ENCODE measurements around the gene SHC2. TPM values are rescaled to one million over a fixed set of nuclear protein-coding genes. Genes with fewer than 3 reads are reported as not detected.

The SHC2 gene
- total and polyA plus RNA-seq, 2 of the 8 experiments (the other 6 are each of a cell fraction or from before 2014, with no cell fraction given): 4.4 to 7.3 TPM

DNA sequence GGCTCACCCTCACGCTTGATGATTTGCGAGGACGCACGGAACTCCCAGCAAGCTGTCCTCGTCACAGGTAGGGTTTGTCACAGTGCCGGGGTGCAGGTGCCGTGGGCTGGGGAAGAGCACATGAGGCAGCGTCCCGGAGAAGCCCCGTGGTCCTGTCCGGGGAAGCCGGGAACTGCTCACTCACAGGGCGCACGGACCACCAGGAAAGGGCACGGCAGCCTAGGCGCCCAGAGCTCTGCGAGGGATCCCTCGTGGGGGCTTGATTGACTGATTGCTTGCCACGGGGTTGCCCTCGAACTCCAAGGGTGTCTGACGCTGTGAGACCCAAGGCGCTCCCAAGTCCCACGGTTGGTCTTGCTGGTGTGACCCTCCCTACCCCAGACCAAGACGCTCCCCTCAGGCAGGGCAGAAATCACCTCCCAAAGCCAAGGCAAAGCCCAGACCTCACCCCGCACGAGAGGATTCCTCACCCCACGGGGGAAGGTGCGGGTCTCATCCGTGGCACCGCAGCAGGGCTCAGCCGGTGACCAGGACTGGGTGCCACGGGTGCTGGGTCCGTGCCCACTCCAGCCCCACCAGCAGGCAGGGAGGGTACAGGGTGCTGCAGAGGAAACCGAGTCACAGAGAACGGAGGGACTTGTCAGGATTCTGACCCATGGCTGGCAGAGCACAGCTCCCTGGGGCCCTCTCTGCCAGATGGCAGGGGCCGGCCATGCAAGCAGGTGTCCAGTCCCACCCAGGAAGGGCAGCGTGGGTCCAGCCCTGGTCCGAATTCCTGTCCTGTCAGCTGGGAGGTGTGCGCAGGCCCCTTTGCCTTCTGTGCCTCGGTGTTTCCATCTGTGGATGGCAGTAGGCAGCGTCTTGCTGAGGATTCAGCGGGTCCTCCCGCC lies 59.6 kb downstream of the SHC2 start:
- H3K4ac ChIP-seq (replicated peaks; ENCODE audit: insufficient read length, low read depth, low read length): no peak overlapping the region
- peaks cover 0 to 2% (median 0%) of the 10 kb centered on the region in 4 experiments; a peak in 1 of 7 replicates for H3K4me1 ChIP-seq (replicated peaks in 1 of 4; ENCODE audit: control insufficient read depth in 3 of 4, insufficient read depth in 4 of 4, low read length in 3 of 4)
- H3K56ac ChIP-seq (replicated peaks; ENCODE audit: insufficient read length, low read depth, low read length): no peak overlapping the region
- no peak overlapping the region for H2BK20ac ChIP-seq (ENCODE audit: low read length)
- H3K4me3 ChIP-seq (ENCODE audit: extremely low read depth in 1 of 4, insufficient read depth in 2 of 4, low read depth in 3 of 4, low read length in 4 of 4): no peak overlapping the region
- no peaks in the 10 kb centered on the region for H3K79me2 ChIP-seq (ENCODE audit: control insufficient read depth in 1 of 2, insufficient read depth in 2 of 2, low read length in 2 of 2)
- no peak overlapping the region for H2AFZ ChIP-seq (ENCODE audit: low read length)
- H3K36me3 ChIP-seq (ENCODE audit: control insufficient read depth in 2 of 4, insufficient read depth in 4 of 4, low read length in 3 of 4): no peaks in the 10 kb centered on the region
- H4K91ac ChIP-seq (replicated peaks; ENCODE audit: insufficient read length, low read length): no peak overlapping the region
- H4K8ac ChIP-seq (ENCODE audit: extremely low read depth, insufficient read depth, low read length): no peak overlapping the region
- no peak overlapping the region for H3K4me2 ChIP-seq (ENCODE audit: insufficient read depth in 1 of 2, low read depth in 2 of 2, low read length in 2 of 2)
- H2BK15ac ChIP-seq (ENCODE audit: low read length): no peak overlapping the region
- no peak overlapping the region for H2BK12ac ChIP-seq (ENCODE audit: low read depth, low read length)
- no peak overlapping the region for H4K5ac ChIP-seq (ENCODE audit: insufficient read length, low read depth, low read length)
- peak in 1 of 2 experiments; percentile 41 for DNase-seq (ENCODE audit: low read depth in 1 of 2, low spot score in 2 of 2)
- no peak overlapping the region for H2BK5ac ChIP-seq (ENCODE audit: low read depth, low read length)
- peaks cover 0 to 5% of the 10 kb centered on the region in 2 experiments for H4K20me1 ChIP-seq (replicated peaks in 1 of 2; ENCODE audit: control insufficient read depth in 1 of 2, insufficient read depth in 2 of 2, low read length in 2 of 2)
- peaks cover 0 to 5% of the 10 kb centered on the region in 2 experiments; a peak in 2 of 4 replicates for H3K9me3 ChIP-seq (ENCODE audit: insufficient read depth in 2 of 2, low read depth in 1 of 2, low read length in 1 of 2)
- no peak for FAIRE-seq
- no peak overlapping the region for H3K9ac ChIP-seq (replicated peaks in 1 of 4; ENCODE audit: extremely low read depth in 1 of 4, low read depth in 3 of 4, low read length in 3 of 4)
- WGBS, 2 experiments (ENCODE audit: extremely low coverage in 1 of 2, insufficient coverage in 1 of 2, insufficient read length in 1 of 2, insufficient replicate concordance in 2 of 2, low coverage in 1 of 2, low lambda C conversion rate in 2 of 2, missing lambda C conversion rate in 1 of 2): 90% methylated on average over 39 of the region's 43 CpGs; no CpG with 5 or more reads in 1 of the 2 experiments
- H3K27ac ChIP-seq (ENCODE audit: low read depth, low read length): no peak overlapping the region
- no peak overlapping the region for H3K14ac ChIP-seq (ENCODE audit: insufficient read length)
- H3K79me1 ChIP-seq (ENCODE audit: low read depth, low read length): 0 out of 2 replicates have a peak, but pooled peaks cover 2% of the 10 kb centered on the region
- no peak overlapping the region for H2BK120ac ChIP-seq (replicated peaks; ENCODE audit: low read depth, low read length)
- no peaks in the 10 kb centered on the region for H3K23me2 ChIP-seq (ENCODE audit: low read depth, low read length)
- H2AK5ac ChIP-seq (ENCODE audit: low read depth, low read length): no peak overlapping the region
- H3K27me3 ChIP-seq (replicated peaks in 1 of 4; ENCODE audit: control insufficient read depth in 3 of 4, extremely low read depth in 1 of 4, insufficient read depth in 3 of 4, low read length in 3 of 4): peaks cover 0 to 2% (median 0%) of the 10 kb centered on the region in 4 experiments; a peak in 2 of 7 replicates
- CTCF ChIA-PET (ENCODE audit: partially characterized antibody): interaction anchor here (1.3 to 1.6 kb wide), 2 partner anchors 10 to 109 kb away, joined by 3 read pairs; no protein-coding TSS in a partner anchor
- POLR2A ChIA-PET (ENCODE audit: partially characterized antibody): interaction anchor here (0.8 to 1.8 kb wide), 4 partner anchors 9 to 60 kb away, joined by 3 to 5 read pairs (median 3); no protein-coding TSS in a partner anchor
- H3K18ac ChIP-seq (ENCODE audit: extremely low read depth, low read length): no peak overlapping the region; the same call in 1 of the 2 replicates
- H3K23ac ChIP-seq (ENCODE audit: insufficient read length): no peak overlapping the region
- TF ChIP-seq RXRA (IDR thresholded peaks at IDR 0.05; ENCODE audit: insufficient read depth, low read depth, low read length) (no peak), TCF12 (IDR thresholded peaks at IDR 0.05; ENCODE audit: low read depth, low read length) (no peak), ZNF274 (IDR thresholded peaks at IDR 0.05; ENCODE audit: borderline replicate concordance, extremely low read depth, low read length) (no peak), TBP (IDR thresholded peaks at IDR 0.05; ENCODE audit: low read depth, low read length) (no peak), FOSL1 (IDR thresholded peaks at IDR 0.05; ENCODE audit: insufficient read depth, low read depth, low read length) (no peak), NANOG (IDR thresholded peaks at IDR 0.05; ENCODE audit: insufficient read depth, low read depth, low read length, poor library complexity, severe bottlenecking) (no peak), SIN3A (conservative IDR thresholded peaks at IDR 0.05 in 1 of 2, IDR thresholded peaks at IDR 0.05 in 1 of 2; ENCODE audit: low read depth in 1 of 2, low read length in 2 of 2) (no peak), CREB1 (IDR thresholded peaks at IDR 0.05) (no peak), TEAD4 (IDR thresholded peaks at IDR 0.05; ENCODE audit: low read depth, low read length) (no peak), CBX8 (IDR thresholded peaks at IDR 0.05; ENCODE audit: borderline replicate concordance, low read depth, low read length) (no peak), KDM4A (IDR thresholded peaks at IDR 0.05; ENCODE audit: low read depth, low read length, severe bottlenecking) (no peak), SP1 (IDR thresholded peaks at IDR 0.05; ENCODE audit: low read depth, low read length) (no peak)

Measured in H1 (cell line).